ENCODE measurements around the gene HSD17B14. TPM values are rescaled to one million over a fixed set of nuclear protein-coding genes. Genes with fewer than 3 reads are reported as not detected.
A peak's percentile ranks its signal among the peaks of the same experiment; 100 is the strongest.

The HSD17B14 gene
- total RNA-seq, 1 donor from 2014 or later = 6.6 TPM

DNA sequence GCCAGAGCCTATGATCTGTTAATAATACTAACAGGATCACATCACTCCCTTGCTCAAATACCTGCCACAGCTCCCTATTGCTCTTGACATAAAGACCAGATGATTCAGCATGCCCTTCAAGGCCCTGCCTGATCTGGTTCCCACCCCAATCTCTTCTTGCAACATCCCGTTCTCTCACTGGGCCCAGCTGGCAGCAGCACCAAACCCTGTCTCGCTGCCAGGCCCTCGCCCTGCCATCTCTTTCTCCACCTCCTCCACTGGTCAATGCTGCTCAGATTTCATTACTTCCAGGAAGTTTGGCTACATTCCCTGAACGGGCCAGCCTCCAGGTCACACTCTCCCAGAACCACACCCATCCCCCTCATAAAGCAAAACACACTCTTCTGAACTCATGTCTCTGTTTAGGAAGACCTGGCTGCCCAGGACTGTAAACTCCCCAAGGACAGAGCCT lies 16.9 kb downstream of the HSD17B14 start:
- Mint-ChIP-seq H3K36me3 (ENCODE audit: low read depth) (no peaks in the 10 kb centered on the region), H3K4me3 (peak overlapping the region; percentile 18), H3K27ac (ENCODE audit: unreplicated experiment) (no peak overlapping the region)

GRCh38 chr19:48818234-48818820 lies 18.0 kb downstream of the HSD17B14 start:
- Mint-ChIP-seq H3K4me3 (no peak overlapping the region), H3K27ac (ENCODE audit: unreplicated experiment) (no peak overlapping the region), H3K36me3 (ENCODE audit: low read depth) (no peaks in the 10 kb centered on the region), H3K9me3 (no peaks in the 10 kb centered on the region), H3K4me1 (peaks cover 5% of the 10 kb centered on the region), H3K27me3 (ENCODE audit: low read depth) (no peaks in the 10 kb centered on the region)
- no peak for DNase-seq (ENCODE audit: low read depth, low spot score)
- TF ChIP-seq CTCF (conservative IDR thresholded peaks at IDR 0.05) = no peak

More for the DNA sequence above, 16.9 kb downstream of the HSD17B14 start:
- no peak for TF ChIP-seq CTCF (conservative IDR thresholded peaks at IDR 0.05)
- Mint-ChIP-seq H3K27me3 (ENCODE audit: low read depth) (no peaks in the 10 kb centered on the region), H3K9me3 (no peaks in the 10 kb centered on the region), H3K4me1 (peaks cover 5% of the 10 kb centered on the region)
- DNase-seq (ENCODE audit: low read depth, low spot score) = no peak

DNA sequence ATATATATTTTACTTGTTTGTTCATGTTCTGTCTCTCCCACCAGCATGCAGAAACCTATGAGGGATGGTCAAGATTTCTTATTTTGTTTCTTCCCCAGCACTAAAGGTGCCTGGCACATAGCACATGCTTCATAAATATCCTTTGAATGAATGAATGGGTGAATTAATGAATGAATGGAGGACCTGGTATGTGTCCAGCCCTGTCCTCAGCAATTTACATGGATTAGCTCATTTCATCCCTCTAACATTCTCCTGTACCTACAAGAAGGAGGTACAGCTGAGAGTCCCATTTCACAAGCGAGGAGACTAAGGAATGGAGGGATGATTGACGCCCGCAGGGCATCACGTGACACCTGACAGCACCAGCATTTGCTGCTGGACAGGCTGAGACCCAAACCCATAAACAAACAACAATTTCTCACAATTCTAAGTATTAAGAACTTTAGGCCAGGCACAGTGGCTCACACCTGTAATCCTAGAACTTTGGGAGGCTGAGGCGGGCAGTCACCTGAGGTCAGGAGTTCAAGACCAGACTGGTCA lies 18.6 kb downstream of the HSD17B14 start:
- DNase-seq (ENCODE audit: low read depth, low spot score) = no peak
- H3K27ac Mint-ChIP-seq (ENCODE audit: unreplicated experiment) = no peak overlapping the region
- no peak overlapping the region for H3K4me3 Mint-ChIP-seq
- no peaks in the 10 kb centered on the region for H3K9me3 Mint-ChIP-seq
- H3K36me3 Mint-ChIP-seq (ENCODE audit: low read depth) = no peaks in the 10 kb centered on the region
- no peak for TF ChIP-seq CTCF (conservative IDR thresholded peaks at IDR 0.05)
- H3K4me1 Mint-ChIP-seq = peaks cover 9% of the 10 kb centered on the region
- H3K27me3 Mint-ChIP-seq (ENCODE audit: low read depth) = no peaks in the 10 kb centered on the region

- Mint-ChIP-seq H3K36me3 (ENCODE audit: low read depth) (no peaks in the 10 kb centered on the region), H3K27ac (ENCODE audit: unreplicated experiment) (no peak overlapping the region), H3K9me3 (no peaks in the 10 kb centered on the region), H3K4me1 (peaks cover 16% of the 10 kb centered on the region), H3K4me3 (peak overlapping the region; percentile 35), H3K27me3 (ENCODE audit: low read depth) (no peaks in the 10 kb centered on the region)
- TF ChIP-seq CTCF (conservative IDR thresholded peaks at IDR 0.05) = no peak
- no peak for DNase-seq (ENCODE audit: low read depth, low spot score)
Measured at GRCh38 chr19:48815870-48816501, 20.3 kb downstream of the HSD17B14 start.

DNA sequence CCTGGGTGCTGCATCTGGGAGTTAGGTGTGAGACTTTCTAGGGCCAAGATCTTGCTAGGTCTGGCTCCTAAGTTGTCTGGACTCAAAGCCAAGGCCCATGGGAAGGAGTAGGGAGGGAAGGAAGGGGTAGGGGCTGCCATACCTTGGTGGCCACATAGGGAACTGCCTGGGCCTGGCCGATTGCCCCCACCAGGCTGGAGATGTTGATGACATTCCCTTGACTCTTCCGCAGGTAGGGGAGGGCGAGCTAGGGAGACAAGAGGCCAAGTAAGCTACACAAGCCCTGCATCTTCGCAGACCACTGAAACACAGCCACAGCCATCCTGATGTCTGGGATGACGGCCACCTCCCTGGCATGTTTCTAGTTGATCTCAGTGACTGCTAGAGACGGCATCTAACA lies 21.4 kb downstream of the HSD17B14 start:
- peak overlapping the region; percentile 63 for H3K27ac Mint-ChIP-seq (ENCODE audit: unreplicated experiment)
- TF ChIP-seq CTCF (conservative IDR thresholded peaks at IDR 0.05) = no peak
- no peaks in the 10 kb centered on the region for H3K27me3 Mint-ChIP-seq (ENCODE audit: low read depth)
- DNase-seq (ENCODE audit: low read depth, low spot score) = no peak
- H3K36me3 Mint-ChIP-seq (ENCODE audit: low read depth) = no peaks in the 10 kb centered on the region
- no peaks in the 10 kb centered on the region for H3K9me3 Mint-ChIP-seq
- peak overlapping the region; percentile 40 for H3K4me3 Mint-ChIP-seq
- H3K4me1 Mint-ChIP-seq = peaks cover 24% of the 10 kb centered on the region
